HG02870 (cell line): Measurements from ENCODE around the gene TMEM59L.

Source experiments
- ATAC-seq: cut with Tn5 transposase; IDR thresholded peaks from one replicate; pipeline ENCODE4 v1.9.1; 2021; ENCODE audit warnings: mild to moderate bottlenecking, moderate library complexity; ENCODE audit not compliant: unreplicated experiment

The TMEM59L gene

DNA sequence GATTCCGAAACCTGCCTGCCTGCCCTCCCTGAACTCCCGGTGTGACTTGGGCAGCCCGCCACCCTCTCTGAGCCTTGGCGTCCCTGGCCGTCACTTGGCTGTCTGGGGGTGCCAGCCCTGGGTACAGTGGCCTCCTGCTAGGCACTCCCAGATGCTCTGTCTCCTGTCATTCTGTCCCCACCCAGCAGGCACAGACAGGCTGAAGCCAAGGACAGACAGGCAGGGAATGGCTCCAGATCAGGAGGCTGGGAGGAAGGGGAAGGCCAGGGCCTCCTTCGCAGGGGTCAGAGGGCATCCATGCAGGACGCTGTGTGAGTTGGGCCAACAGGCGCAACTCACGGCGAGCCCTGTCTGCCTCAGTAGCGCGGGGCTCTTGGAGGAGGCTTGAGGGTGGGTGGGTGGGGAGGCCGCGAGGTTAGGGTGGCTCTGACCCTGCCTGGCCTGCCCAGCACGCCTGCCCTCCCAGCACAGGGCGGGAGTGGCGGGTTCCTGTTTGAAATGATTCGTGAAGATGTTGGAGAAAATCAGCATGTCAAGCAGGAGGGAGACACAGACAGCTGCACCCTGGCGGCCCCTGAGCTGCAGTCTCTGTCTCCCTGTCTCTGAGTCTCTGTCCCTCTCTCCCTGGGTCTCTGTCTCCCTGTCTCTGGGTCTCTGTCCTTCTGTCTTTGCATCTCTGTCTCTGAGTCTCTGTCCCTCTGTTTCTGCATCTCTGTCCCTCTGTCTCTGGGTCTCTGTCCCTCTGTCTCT is 43.8 kb downstream of the TMEM59L start:
- no peak for ATAC-seq

DNA sequence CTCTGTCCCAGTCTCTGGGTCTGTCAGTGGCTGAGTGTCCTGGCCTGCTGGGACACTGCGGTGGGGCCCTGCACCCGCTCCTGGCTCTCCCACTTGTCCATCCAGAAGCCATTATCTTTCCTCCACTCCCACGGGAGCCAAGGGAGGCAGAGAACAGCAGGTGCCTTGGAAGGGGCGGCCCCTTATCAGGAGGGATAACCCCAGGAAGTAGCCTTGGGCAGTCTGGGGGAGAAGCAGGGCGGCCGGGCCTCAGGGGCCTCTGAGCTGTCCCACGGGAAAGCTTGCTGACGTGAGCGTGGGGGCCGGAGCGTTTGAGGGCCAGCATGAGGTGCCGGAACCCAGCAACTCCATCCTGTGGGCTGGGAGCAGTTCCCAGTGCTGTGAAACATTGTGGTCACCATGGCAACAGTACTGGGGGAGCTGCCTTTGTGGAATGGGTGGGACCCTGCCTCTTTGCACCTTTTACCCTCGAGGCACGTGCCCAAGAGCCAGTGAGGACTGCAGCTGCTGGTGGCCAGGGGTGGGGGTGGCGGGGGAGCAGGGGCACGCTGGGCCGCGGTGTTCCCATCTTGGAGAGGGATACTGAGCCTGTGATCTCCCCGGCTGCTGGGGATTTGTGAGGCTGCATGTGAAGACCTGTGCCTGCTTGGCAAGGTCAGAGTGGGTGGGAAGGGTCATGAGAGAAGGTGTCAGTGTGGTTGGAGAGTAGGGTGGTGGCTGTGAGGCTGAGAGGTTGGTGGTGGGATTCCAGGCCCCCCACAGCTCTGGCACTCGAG is 45.1 kb downstream of the TMEM59L start:
- no peak for ATAC-seq

DNA sequence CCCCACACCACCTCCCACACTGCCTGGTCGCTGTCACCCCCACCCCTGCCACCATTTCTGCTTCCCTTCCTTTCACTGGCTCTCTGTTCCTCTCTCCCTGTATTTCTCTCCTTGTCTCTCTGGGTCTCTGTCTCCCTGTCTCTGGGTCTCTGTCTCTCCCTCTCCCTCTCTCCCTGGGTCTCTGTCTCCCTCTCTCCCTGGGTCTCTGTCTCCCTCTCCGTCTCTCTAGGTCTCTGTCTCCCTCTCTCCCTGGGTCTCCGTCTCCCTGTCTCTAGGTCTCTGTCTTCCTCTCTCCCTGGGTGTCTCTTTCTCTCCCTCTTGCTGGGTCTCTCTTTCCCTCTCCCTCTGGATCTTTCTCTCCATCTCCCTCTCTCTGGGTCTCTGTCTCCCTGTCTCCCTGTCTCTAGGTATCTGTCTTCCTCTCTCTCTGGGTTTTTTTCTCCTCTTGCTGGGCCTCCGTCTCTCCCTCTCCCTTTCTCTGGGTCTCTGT is 45.7 kb downstream of the TMEM59L start:
- ATAC-seq: no peak

DNA sequence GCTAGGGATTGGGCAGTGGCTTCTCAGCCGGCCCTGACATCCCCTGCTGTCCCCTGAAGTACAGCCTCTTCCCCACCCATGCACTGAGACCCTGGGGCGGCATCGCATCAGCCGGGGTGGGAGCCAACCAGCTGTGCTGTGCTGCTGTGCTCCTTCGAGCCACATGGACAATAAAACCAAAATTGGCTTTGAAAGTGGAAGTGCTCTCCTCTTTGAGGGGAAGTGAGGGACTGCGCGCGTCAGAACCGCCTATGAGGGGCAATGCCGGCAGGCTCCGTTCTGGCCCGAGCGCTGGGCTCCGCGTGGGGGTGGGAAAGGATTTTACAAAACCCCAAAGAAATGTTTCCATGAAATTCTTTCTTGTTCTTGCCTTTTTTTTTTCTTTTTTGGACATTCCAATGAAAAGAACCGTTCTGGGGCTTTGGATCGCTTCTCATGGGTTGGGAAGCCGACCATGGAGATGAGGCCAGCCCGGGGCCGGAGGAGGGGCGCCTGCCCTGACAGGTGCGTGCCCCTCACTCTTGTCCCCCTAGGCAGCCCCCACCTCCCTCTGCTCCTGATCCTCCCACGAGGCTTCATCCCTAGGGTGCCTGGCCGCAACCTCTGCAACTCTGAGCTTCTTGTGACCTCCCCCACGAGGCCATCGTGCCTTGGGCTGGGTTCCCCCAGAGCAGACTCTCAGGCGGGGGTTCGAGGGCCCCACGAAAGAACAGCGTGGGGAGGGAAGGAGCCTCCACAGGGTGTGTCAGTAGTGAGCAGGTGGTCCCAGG is 46.8 kb downstream of the TMEM59L start:
- no peak for ATAC-seq

DNA sequence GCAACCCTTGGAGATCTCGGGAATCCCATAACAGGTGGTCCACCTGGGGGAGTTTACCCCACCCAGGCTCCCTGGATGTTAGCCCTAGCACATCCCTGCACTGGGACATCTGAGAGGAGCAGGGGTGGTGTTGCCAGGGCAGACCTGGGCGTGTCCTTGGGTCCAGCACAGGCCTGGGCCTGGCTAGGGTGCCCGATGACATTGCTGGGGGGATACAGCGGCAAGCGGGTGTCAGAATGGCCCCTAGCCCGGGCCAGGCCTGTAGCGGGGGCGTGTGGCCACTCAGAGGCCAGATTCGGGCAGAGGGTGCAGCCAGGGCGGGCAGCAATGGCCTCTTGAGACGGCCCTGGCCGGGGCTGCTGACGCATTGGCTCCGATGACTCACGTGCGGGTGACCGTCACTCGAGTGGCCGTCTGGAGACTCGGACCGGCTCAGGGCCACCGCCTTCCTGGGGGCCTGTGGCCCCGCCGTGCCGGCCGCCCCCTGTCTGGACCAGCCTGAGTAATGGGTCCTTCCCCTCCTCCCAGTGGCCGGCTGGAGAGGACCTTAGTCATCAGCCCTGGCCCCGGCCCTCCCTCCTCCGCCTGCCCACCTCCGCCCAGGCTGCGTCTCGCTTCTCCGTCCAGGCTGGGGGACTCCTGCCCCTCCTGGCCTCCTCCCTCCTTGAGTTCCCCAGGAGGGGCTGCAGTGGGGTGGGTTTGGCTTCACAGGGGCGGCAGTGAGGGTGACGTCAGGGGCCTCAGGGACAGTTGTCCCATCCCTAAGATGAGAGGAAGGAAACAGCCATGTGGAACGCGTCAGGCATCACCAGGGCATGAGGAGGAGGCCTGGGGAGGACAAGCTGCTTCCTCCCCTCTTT is 47.6 kb downstream of the TMEM59L start:
- no peak for ATAC-seq

DNA sequence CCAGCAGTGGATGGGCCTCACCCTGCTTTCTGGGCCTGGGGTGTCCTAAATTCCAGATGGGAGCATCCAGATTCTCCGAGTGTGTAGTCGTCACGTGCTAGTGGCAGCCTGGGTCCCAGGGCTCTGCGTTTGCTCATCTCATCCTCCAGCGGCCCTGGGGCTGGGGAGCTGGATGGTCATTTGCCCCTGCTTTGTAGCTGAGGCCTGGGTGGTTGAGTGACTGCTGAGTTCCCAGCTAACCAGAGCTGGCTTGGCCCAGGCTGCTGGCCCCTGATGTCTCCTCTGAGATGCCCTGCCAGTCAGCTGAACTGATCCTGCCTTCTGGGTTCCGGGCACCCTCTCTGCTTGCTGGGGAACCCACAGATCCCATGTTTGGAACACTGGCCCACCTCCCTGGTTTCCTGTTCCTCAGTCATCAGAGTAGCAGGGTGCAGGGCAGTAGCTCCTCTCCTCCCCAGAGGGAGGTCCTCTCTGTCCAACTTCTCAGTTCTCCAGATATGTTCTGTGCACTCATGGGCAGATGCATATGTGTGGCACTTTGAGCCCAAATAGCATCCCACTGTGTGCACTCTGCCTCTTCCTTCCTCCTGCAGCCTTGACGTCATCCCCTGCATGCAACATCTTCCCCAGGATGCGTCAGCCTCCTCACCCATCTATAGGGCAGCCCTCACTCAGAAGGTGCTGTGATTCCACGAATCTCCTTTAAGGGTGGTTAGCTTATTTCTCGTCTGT is 48.4 kb downstream of the TMEM59L start:
- ATAC-seq: no peak

DNA sequence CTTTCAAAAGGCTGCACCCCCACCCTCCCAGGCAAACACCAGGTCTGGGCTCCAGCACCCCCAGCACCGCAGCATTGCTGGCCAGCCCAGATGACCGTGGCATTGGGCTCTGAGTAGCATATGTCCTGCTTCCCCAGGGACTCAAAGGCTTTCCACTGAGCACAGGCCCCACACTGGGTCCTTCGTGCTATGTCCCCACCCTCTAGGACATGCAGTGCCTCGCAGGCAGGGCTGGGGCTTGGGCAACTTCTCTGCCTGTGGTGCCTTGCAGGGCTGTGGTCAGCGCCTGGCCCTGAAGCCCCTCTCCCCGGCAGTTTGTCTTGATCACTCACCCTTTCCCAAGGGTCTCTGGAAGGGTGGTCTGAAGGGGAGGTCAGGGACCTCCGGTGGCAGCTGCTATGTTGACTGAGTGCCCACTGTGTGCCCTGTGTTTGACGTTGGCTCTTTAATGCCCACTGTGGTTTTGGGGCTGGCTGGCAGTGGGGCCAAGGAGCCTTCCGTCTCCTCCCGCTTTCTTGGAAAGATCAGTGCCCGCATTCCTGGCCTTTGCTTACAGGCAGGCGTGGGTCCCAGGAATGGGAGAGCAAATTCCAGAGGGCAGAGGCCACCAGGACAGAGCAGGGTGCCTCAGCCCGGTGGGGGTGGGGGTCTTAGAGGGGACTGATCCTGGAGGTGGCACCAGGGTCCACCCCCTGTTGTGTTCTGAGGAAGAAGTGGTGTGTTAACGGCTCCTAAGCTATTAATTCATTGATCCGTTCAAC is 50.5 kb downstream of the TMEM59L start:
- no peak for ATAC-seq

DNA sequence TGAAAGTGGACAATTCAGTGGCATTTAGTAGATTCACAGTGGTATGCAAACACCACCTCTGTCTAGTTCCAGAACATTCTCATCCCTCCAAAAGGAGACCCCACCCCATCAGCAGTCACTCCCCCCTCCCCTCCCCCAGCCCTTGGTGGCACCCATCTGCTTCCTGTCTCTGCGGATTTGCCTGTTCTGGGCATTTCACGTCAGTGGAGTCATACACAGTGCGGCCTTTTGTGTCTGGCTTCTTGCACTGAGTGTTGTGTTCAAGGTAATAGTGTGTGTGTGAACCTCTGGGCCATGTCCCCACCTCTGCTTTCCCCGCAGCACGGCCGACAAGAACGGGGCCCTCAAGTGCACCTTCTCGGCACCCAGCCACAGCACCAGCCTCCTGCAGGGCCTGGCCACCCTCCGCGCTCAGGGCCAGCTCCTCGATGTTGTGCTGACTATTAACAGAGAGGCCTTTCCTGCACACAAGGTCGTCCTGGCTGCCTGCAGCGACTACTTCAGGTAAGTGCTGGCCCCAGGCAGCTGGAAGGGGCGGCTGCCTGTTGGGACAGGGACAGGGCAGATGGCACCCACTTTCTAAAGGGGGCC is 51.4 kb downstream of the TMEM59L start:
- ATAC-seq: no peak

DNA sequence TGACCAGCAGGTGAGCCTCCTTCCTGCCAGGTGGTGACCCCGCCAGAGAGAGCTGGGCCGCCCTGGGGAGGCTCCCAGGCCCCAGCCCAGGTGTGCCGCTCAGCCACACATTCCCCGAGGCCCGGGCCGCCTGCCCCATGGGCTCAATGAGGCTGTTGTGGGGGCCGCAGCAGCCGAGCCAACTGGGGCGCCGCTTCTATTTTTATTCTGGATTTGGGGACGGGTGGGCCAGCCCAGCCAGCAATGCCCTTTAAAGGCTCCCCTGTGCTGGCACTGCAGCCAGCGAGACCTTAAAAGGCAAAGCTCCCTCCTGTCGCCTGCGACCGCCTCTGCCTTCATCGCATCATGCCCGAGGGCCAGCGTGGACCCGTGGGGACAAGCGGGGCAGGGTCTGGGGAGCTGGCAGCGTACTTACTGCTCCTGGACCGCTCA is 53.1 kb downstream of the TMEM59L start:
- no peak for ATAC-seq

DNA sequence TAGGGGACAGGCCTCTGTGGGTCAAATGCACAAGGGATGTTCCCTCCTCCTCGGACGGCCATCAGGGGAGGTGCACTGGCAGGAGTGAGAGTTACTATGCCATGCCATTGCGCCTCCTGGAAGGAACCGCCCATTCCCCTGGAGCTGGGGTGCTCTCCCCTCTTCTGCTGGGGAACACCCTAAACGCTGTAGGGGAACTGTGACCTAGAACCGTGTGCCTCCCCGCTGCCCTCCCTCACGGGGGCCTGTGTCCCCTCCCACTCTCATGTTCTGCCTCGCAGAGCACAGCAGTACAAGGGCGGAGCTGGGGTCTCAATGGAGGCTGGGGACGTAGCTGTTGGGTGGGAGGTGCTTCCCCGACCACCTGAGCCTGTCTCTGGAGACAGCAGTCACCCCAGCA is 53.6 kb downstream of the TMEM59L start:
- ATAC-seq: no peak

DNA sequence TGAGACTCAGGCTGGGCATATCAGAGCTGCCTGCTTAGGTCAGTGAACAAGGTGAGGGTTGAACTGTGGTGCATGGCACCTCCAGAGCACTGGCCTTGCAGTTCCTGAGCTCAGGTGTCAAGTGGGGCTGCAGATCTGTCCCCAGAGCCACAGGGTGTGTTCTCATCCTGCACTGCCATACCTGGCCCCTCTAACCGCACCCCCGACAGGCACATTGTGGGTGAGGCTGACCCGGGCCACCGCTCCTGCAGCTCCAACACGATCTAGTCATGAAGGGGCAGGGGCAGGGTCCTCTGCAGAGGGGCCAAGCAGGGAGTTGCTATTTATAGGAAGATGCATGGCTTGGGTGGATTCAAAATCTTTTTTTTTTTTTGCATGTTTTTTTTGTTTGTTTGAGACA is 54.1 kb downstream of the TMEM59L start:
- no peak for ATAC-seq

DNA sequence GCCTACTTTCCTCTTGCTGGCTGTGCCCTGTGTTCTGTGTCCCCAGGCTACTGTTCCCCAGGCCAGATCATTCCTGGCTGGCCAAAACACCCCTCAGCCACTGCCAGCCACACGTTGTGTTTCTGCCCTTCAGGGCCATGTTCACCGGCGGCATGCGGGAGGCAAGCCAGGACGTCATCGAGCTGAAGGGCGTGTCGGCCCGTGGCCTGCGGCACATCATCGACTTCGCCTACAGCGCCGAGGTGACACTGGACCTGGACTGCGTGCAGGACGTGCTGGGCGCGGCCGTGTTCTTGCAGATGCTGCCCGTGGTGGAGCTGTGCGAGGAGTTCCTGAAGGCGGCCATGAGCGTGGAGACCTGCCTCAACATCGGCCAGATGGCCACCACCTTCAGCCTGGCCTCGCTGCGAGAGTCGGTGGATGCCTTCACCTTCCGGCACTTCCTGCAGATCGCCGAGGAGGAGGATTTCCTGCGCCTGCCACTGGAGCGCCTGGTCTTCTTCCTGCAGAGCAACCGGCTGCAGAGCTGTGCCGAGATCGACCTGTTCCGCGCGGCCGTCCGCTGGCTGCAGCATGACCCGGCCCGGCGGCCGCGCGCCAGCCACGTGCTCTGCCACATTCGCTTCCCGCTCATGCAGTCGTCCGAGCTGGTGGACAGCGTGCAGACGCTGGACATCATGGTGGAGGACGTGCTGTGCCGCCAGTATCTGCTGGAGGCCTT is 55.0 kb downstream of the TMEM59L start:
- no peak for ATAC-seq

DNA sequence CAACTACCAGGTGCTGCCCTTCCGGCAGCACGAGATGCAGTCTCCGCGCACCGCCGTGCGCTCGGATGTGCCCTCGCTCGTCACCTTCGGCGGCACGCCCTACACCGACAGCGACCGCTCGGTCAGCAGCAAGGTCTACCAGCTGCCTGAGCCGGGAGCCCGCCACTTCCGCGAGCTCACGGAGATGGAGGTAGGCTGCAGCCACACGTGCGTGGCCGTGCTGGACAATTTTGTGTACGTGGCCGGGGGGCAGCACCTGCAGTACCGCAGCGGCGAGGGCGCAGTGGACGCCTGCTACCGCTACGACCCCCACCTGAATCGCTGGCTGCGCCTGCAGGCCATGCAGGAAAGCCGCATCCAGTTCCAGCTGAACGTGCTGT is 55.6 kb downstream of the TMEM59L start:
- ATAC-seq: no peak

DNA sequence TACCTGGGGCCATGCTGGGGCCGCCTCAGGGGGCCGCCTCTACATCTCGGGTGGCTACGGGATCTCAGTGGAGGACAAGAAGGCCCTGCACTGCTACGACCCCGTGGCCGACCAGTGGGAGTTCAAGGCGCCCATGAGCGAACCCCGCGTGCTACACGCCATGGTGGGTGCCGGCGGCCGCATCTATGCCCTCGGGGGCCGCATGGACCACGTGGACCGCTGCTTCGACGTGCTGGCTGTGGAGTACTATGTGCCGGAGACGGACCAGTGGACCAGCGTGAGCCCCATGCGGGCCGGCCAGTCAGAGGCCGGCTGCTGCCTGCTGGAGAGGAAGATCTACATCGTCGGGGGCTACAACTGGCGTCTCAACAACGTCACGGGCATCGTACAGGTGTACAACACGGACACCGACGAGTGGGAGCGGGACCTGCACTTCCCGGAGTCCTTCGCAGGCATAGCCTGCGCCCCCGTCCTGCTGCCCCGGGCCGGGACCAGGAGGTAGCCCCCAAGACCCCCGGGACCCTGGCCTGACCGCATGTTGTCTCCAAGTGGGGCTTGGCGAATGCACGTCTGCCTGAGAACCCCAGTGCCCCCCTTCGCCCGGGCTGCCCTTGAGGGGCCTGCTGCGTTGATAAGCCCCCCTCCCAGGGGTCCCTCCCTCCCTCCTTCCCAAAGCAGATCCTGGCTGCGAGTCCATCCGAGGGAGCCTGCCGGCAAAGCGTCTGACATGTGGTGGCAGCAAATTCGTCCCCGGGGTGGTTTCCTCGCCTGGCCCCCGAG is 56.3 kb downstream of the TMEM59L start:
- no peak for ATAC-seq

DNA sequence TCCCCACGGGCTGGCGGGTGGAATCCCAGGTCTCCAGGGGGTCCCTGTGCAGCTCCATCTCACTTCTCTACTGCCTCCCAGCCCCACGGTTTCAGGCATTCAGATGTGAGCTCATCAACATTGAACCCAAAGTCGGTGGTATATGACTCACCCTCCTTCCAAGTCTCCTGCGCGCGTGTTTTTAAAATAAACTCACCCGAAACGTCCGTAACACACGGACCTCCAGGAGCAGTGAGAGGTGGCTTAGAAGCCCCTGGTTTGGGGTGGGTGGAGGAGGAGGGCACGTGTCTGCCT is 56.8 kb downstream of the TMEM59L start:
- ATAC-seq: no peak

DNA sequence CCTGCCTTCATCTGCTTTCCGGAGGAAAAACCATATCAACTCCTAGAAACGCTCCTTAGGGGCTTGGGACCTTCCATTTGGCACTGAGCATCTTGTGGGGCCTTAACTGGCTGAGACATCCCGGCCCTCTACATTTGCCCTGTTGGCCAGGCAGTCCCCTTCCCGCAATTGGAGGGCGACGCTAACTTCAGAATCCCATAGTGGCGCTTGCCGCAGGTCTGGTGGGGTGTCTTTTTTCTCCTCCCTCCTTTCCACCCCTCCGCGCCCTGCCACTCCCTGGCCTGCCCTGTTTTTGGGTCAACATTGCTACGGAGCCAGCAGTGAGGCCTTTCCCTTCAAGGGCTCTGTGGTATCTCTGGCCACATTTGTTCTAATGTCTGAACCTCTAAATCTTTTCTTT is 57.2 kb downstream of the TMEM59L start:
- no peak for ATAC-seq

DNA sequence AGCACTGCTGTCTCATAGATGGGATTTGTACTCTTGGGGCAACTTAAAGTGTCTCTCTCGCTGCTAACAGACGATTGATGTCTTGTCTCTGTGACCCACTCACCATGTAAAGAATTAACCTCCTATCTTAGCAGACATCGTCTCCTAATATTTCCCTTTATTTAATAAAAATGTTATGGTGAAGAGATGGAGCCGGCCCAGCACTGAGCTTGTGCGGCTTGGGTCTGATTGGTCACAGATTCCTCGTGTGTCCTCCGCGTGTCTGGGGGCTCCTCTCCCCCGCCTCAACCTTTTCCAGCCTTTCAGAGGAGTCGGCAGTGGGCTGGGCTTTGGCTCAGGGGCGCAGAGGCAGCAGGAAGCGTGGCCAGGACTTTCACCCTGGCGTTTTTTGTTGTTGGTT is 57.6 kb downstream of the TMEM59L start:
- no peak for ATAC-seq
